ENCODE results near the gene NDOR1. TPM values are rescaled to one million over a fixed set of nuclear protein-coding genes. Genes with fewer than 3 reads are reported as not detected.

Gene NDOR1
- polyA plus RNA-seq, 3 donors: 4.4 to 26.9 (median 5.2) TPM

GRCh38 chr9:137174722-137175293, 30.7 kb upstream of the NDOR1 start:
- H3K4me3 Mint-ChIP-seq: no peak overlapping the region
- no peak overlapping the region for H3K9ac ChIP-seq (ENCODE audit: insufficient read depth, low read length, poor library complexity, severe bottlenecking)
- no peak overlapping the region for H3K27ac Mint-ChIP-seq
- no peaks in the 10 kb centered on the region for H3K9me3 Mint-ChIP-seq
- peaks cover 25 to 46% (median 43%) of the 10 kb centered on the region in 3 donors for H3K27me3 Mint-ChIP-seq (ENCODE audit: low read depth in 3 of 3)
- peaks cover 3 to 40% of the 10 kb centered on the region in 2 donors for H3K27me3 ChIP-seq (ENCODE audit: control insufficient read depth in 2 of 2, insufficient read depth in 2 of 2, low read length in 2 of 2)
- no peak for TF ChIP-seq CTCF (IDR thresholded peaks at IDR 0.05)
- H3K4me1 ChIP-seq (ENCODE audit: control insufficient read depth in 1 of 2, insufficient read depth in 2 of 2, low read length in 2 of 2): no peaks in the 10 kb centered on the region
- no peak overlapping the region for H3K4me3 ChIP-seq (replicated peaks in 1 of 3; ENCODE audit: low read depth in 2 of 3, low read length in 3 of 3)
- no peaks in the 10 kb centered on the region for H3K4me1 Mint-ChIP-seq
- peaks cover 16 to 23% of the 10 kb centered on the region in 2 donors for H3K36me3 Mint-ChIP-seq
- no peaks in the 10 kb centered on the region for H3K79me2 ChIP-seq (ENCODE audit: insufficient read depth, low read length)
- DNase-seq: no peak
- no peak overlapping the region for H3K4me2 ChIP-seq (replicated peaks; ENCODE audit: extremely low read depth, low read length, poor library complexity, severe bottlenecking)
- H4K20me1 ChIP-seq (ENCODE audit: insufficient read depth, low read length): no peaks in the 10 kb centered on the region
- intact Hi-C loops (cut with micrococcal nuclease): no loop called here
- no peak overlapping the region for H3K27ac ChIP-seq (ENCODE audit: low read depth in 1 of 2, low read length in 2 of 2)
- 80% methylated on average over 33 of the region's 34 CpGs for WGBS (ENCODE audit: insufficient coverage)
- H3K36me3 ChIP-seq (replicated peaks in 1 of 2; ENCODE audit: control insufficient read depth in 1 of 2, insufficient read depth in 2 of 2, low read length in 2 of 2): peaks cover 23 to 30% of the 10 kb centered on the region in 2 donors
- no peak overlapping the region for H2AFZ ChIP-seq (ENCODE audit: insufficient read depth, low read depth, low read length, poor library complexity, severe bottlenecking)
- H3K9me3 ChIP-seq (replicated peaks in 1 of 2; ENCODE audit: control insufficient read depth in 1 of 2, insufficient read depth in 1 of 2, low read length in 2 of 2): no peaks in the 10 kb centered on the region

GRCh38 chr9:137175345-137175961, 30.0 kb upstream of the NDOR1 start:
- Histone ChIP-seq H3K27me3 (ENCODE audit: control insufficient read depth in 2 of 2, insufficient read depth in 2 of 2, low read length in 2 of 2) (peaks cover 2 to 33% of the 10 kb centered on the region in 2 donors), H2AFZ (ENCODE audit: insufficient read depth, low read depth, low read length, poor library complexity, severe bottlenecking) (no peak overlapping the region), H4K20me1 (ENCODE audit: insufficient read depth, low read length) (no peaks in the 10 kb centered on the region), H3K4me2 (replicated peaks; ENCODE audit: extremely low read depth, low read length, poor library complexity, severe bottlenecking) (no peak overlapping the region), H3K4me1 (ENCODE audit: control insufficient read depth in 1 of 2, insufficient read depth in 2 of 2, low read length in 2 of 2) (no peaks in the 10 kb centered on the region), H3K36me3 (replicated peaks in 1 of 2; ENCODE audit: control insufficient read depth in 1 of 2, insufficient read depth in 2 of 2, low read length in 2 of 2) (peaks cover 29 to 36% of the 10 kb centered on the region in 2 donors), H3K9me3 (replicated peaks in 1 of 2; ENCODE audit: control insufficient read depth in 1 of 2, insufficient read depth in 1 of 2, low read length in 2 of 2) (no peaks in the 10 kb centered on the region), H3K4me3 (replicated peaks in 1 of 3; ENCODE audit: low read depth in 2 of 3, low read length in 3 of 3) (no peak overlapping the region), H3K9ac (ENCODE audit: insufficient read depth, low read length, poor library complexity, severe bottlenecking) (no peak overlapping the region), H3K27ac (ENCODE audit: low read depth in 1 of 2, low read length in 2 of 2) (no peak overlapping the region), H3K79me2 (ENCODE audit: insufficient read depth, low read length) (no peaks in the 10 kb centered on the region)
- no peak for TF ChIP-seq CTCF (IDR thresholded peaks at IDR 0.05)
- DNase-seq: no peak
- peaks cover 20 to 28% of the 10 kb centered on the region in 2 donors for H3K36me3 Mint-ChIP-seq
- H3K27ac Mint-ChIP-seq: no peak overlapping the region
- no peaks in the 10 kb centered on the region for H3K4me1 Mint-ChIP-seq
- H3K9me3 Mint-ChIP-seq: no peaks in the 10 kb centered on the region
- H3K27me3 Mint-ChIP-seq (ENCODE audit: low read depth in 3 of 3): peaks cover 20 to 40% (median 37%) of the 10 kb centered on the region in 3 donors
- intact Hi-C loops (cut with micrococcal nuclease): no loop called here
- 87% methylated on average over 24 of the region's 33 CpGs for WGBS (ENCODE audit: insufficient coverage)
- H3K4me3 Mint-ChIP-seq: no peak overlapping the region

All from CD14-positive monocyte (primary cell).